A673 (cell line): ENCODE results near the gene URAD. TPM values are rescaled to one million over a fixed set of nuclear protein-coding genes. Genes with fewer than 3 reads are reported as not detected.

Source experiments
- BruUV-seq: library from RNA; stranded (reverse); fragments of 400-500 nt; replicated peaks from 2 replicates; lab custom pipeline; 2021; lab: Mats Ljungman, UMichigan
- CTCF ChIA-PET: fragments of 300-600 bp; sonication (Branson Sonifier 250); formaldehyde crosslinking; loops from one replicate; lab custom pipeline; 2022; ENCODE audit warnings: antibody characterized with exemption; lab: Charles Lee
- POLR2A ChIA-PET: fragments of 300-600 bp; sonication (Branson Sonifier 250); formaldehyde crosslinking; loops from one replicate; lab custom pipeline; 2022; ENCODE audit warnings: antibody characterized with exemption; ENCODE audit not compliant: low non-redundant PET; lab: Charles Lee
- DNase-seq: peaks from one replicate; pipeline ENCODE4 v3.0.0-alpha.2; 2015; ENCODE audit warnings: low spot score
- H3K27ac ChIP-seq: fragments of 200-600 bp; sonication (generic); 2 replicates; pipeline ENCODE4 v1.5.1; 2016; ENCODE audit warnings: mixed run types, low read depth, mild to moderate bottlenecking, mixed read lengths, antibody characterized with exemption, low read length; ENCODE audit not compliant: poor library complexity, severe bottlenecking
- H3K27me3 ChIP-seq: fragments of 200-600 bp; sonication (generic); replicated peaks from 2 replicates; pipeline ENCODE4 v1.6.1; 2017; ENCODE audit warnings: mixed run types, low read depth, mild to moderate bottlenecking, mixed read lengths, antibody characterized with exemption, low read length; ENCODE audit not compliant: insufficient read depth, poor library complexity
- H3K36me3 ChIP-seq: fragments of 200-600 bp; sonication (generic); 2 replicates; pipeline ENCODE4 v1.6.1; 2016; ENCODE audit warnings: mixed run types, mild to moderate bottlenecking, mixed read lengths, antibody characterized with exemption, low read length; ENCODE audit not compliant: insufficient read depth, poor library complexity, severe bottlenecking
- H3K4me1 ChIP-seq: fragments of 200-600 bp; sonication (generic); 2 replicates; pipeline ENCODE4 v1.6.1; 2017; ENCODE audit warnings: mixed run types, mild to moderate bottlenecking, mixed read lengths, antibody characterized with exemption, low read length; ENCODE audit not compliant: insufficient read depth, poor library complexity, severe bottlenecking
- H3K4me3 ChIP-seq: fragments of 200-600 bp; sonication (generic); 2 replicates; pipeline ENCODE4 v1.5.1; 2016; ENCODE audit warnings: low read depth, mixed run types, mild to moderate bottlenecking, mixed read lengths, low read length; ENCODE audit not compliant: poor library complexity, severe bottlenecking
- H3K9me3 ChIP-seq: fragments of 200-600 bp; sonication (generic); 2 replicates; pipeline ENCODE4 v1.6.1; 2016; ENCODE audit warnings: mixed run types, low read depth, mild to moderate bottlenecking, mixed read lengths, antibody characterized with exemption, low read length; ENCODE audit not compliant: poor library complexity, severe bottlenecking
- EZH2 ChIP-seq: fragments of 200-600 bp; sonication (generic); IDR thresholded peaks from 2 replicates; pipeline ENCODE4 v1.6.1; 2017; ENCODE audit warnings: borderline replicate concordance, low read depth, mild to moderate bottlenecking, mixed read lengths, antibody characterized with exemption, low read length; ENCODE audit not compliant: poor library complexity, severe bottlenecking
- intact Hi-C: fragments of 100-400 bp; cut with micrococcal nuclease; formaldehyde crosslinking; loops from one replicate; pipeline ENCODE4 v1.10.0; 2022; ENCODE audit not compliant: unreplicated experiment
- total RNA-seq: library from RNA; stranded (reverse); gene quantifications from 2 replicates; pipeline ENCODE4 v1.2.3, GENCODE V29; 2021
- TF ChIP-seq, protein P1 (sequence below): fragments of 300-800, 200-600 bp; sonication (generic); conservative IDR thresholded peaks from 2 replicates; pipeline ENCODE4 v1.5.1; 2017; ENCODE audit warnings: low read depth, mild to moderate bottlenecking, antibody characterized with exemption, low read length, moderate library complexity, mixed read lengths

URAD gene
- total RNA-seq, 1 experiment from 2014 or later = not detected

GRCh38 chr13:27954406-27954851 lies 34.1 kb downstream of the URAD start:
- no peak overlapping the region for H3K27ac ChIP-seq
- no peaks in the 10 kb centered on the region for H3K36me3 ChIP-seq
- intact Hi-C loops = loop anchor here (5.0 to 10.0 kb wide), 2 partner anchors 87 to 580 kb away; no protein-coding TSS in a partner anchor
- H3K4me3 ChIP-seq = peak overlapping the region; percentile 46
- H3K4me1 ChIP-seq = no peaks in the 10 kb centered on the region
- no peaks in the 10 kb centered on the region for H3K9me3 ChIP-seq
- no peak for DNase-seq
- ChIA-PET CTCF (interaction anchor here (1.1 to 2.0 kb wide), 5 partner anchors 84 to 592 kb away, joined by 4 to 22 read pairs (median 18); no protein-coding TSS in a partner anchor), POLR2A (interaction anchor here (0.6 kb wide), 1 partner anchor 1570 kb away, joined by 3 read pairs; no protein-coding TSS in a partner anchor)
- BruUV-seq = no TSS peak
- peaks cover 77% of the 10 kb centered on the region for H3K27me3 ChIP-seq
- TF ChIP-seq EZH2 = peak; percentile 69
- TF ChIP-seq, protein P1, sequence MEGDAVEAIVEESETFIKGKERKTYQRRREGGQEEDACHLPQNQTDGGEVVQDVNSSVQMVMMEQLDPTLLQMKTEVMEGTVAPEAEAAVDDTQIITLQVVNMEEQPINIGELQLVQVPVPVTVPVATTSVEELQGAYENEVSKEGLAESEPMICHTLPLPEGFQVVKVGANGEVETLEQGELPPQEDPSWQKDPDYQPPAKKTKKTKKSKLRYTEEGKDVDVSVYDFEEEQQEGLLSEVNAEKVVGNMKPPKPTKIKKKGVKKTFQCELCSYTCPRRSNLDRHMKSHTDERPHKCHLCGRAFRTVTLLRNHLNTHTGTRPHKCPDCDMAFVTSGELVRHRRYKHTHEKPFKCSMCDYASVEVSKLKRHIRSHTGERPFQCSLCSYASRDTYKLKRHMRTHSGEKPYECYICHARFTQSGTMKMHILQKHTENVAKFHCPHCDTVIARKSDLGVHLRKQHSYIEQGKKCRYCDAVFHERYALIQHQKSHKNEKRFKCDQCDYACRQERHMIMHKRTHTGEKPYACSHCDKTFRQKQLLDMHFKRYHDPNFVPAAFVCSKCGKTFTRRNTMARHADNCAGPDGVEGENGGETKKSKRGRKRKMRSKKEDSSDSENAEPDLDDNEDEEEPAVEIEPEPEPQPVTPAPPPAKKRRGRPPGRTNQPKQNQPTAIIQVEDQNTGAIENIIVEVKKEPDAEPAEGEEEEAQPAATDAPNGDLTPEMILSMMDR = no peak

GRCh38 chr13:27953676-27954405 lies 34.7 kb downstream of the URAD start:
- H3K27me3 ChIP-seq = peaks cover 71% of the 10 kb centered on the region
- peak; percentile 85 for DNase-seq
- TF ChIP-seq, protein P1 = peak; percentile 73
- peak; percentile 90 for TF ChIP-seq EZH2
- H3K4me3 ChIP-seq = peak overlapping the region; percentile 46
- H3K27ac ChIP-seq = no peak overlapping the region
- H3K9me3 ChIP-seq = no peaks in the 10 kb centered on the region
- BruUV-seq = no TSS peak
- no peaks in the 10 kb centered on the region for H3K4me1 ChIP-seq
- CTCF ChIA-PET = interaction anchor here (0.6 to 2.0 kb wide), 10 partner anchors 13 to 959 kb away, joined by 3 to 22 read pairs (median 4); no protein-coding TSS in a partner anchor
- POLR2A ChIA-PET = interaction anchor here (0.6 kb wide), 1 partner anchor 1571 kb away, joined by 3 read pairs; no protein-coding TSS in a partner anchor
- intact Hi-C loops = loop anchor here (2.0 to 10.0 kb wide), 3 partner anchors 87 to 579 kb away; no protein-coding TSS in a partner anchor
- no peaks in the 10 kb centered on the region for H3K36me3 ChIP-seq

- no peak overlapping the region for H3K27ac ChIP-seq
- TF ChIP-seq, protein P1 = no peak
- no peak for TF ChIP-seq EZH2
- DNase-seq = no peak
- no peaks in the 10 kb centered on the region for H3K9me3 ChIP-seq
- intact Hi-C loops = loop anchor here (2.0 to 10.0 kb wide), 3 partner anchors 86 to 578 kb away; no protein-coding TSS in a partner anchor
- no peaks in the 10 kb centered on the region for H3K36me3 ChIP-seq
- peaks cover 63% of the 10 kb centered on the region for H3K27me3 ChIP-seq
- no peaks in the 10 kb centered on the region for H3K4me1 ChIP-seq
- CTCF ChIA-PET = interaction anchor here (0.6 to 2.0 kb wide), 10 partner anchors 13 to 958 kb away, joined by 3 to 22 read pairs (median 4); no protein-coding TSS in a partner anchor
- BruUV-seq = no TSS peak
- peak overlapping the region; percentile 46 for H3K4me3 ChIP-seq
- POLR2A ChIA-PET = no interaction called here
These were observed 35.4 kb downstream of the URAD start for GRCh38 chr13:27952876-27953675.
